GM10847 (cell line): ENCODE results near the gene ZNF491.

ENCODE experiments used
- POLR2A ChIP-seq: IDR thresholded peaks from 2 replicates; pipeline ENCODE4 v1.6.1; 2011; ENCODE audit not compliant: insufficient read length; ENCODE audit errors: extremely low read depth

Gene ZNF491

DNA sequence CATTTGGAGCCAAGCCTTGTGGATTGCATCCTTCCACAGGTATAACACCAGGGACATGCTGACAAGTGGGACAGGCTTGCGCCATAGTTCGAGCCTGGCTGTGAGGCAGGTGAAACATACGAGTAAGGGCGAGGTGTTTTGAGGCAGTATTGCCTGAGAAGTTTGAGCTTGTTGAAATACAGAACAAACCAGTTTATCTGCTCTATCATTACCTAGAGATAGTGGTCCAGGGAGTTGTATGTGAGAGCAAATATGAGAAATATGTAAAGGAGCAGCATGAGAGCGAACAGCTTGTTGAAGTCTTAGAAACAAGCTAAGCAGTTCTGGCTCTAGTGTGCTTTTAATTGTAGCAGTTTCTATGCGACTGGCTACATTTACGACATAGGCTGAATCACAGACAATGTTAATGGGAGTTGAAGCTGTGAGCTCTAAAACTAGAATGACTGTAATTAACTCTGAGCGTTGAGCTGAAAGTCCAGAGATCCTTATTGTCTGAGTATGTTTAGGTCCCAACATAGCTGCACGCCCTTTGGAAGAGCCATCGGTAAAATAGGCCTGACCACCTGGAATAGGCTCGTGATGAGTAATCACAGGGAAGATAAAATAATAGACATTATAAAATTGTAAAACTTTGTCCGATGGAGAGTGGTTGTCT is 58.4 kb downstream of the ZNF491 start:
- no peak for TF ChIP-seq POLR2A
